GM10266 (cell line): ENCODE data around the gene SELL.
"Not testable (repeated sequence)": the region's sequence is repeated elsewhere in the genome, so short reads cannot be mapped to it uniquely, and the experiment has no call there.

ENCODE experiments used
- DNase-seq: peaks from one replicate; pipeline ENCODE4 v3.0.0; 2012; ENCODE audit errors: extremely low spot score
- TF ChIP-seq, protein P1 (sequence below): IDR thresholded peaks from 2 replicates; pipeline ENCODE4 v1.5.1; 2012; ENCODE audit warnings: mild to moderate bottlenecking, low read depth; ENCODE audit not compliant: control insufficient read depth, insufficient read depth; ENCODE audit errors: missing control alignments

The SELL gene

GRCh38 chr1:169725930-169726329 is 14.5 kb upstream of the SELL start:
- TF ChIP-seq, protein P1, sequence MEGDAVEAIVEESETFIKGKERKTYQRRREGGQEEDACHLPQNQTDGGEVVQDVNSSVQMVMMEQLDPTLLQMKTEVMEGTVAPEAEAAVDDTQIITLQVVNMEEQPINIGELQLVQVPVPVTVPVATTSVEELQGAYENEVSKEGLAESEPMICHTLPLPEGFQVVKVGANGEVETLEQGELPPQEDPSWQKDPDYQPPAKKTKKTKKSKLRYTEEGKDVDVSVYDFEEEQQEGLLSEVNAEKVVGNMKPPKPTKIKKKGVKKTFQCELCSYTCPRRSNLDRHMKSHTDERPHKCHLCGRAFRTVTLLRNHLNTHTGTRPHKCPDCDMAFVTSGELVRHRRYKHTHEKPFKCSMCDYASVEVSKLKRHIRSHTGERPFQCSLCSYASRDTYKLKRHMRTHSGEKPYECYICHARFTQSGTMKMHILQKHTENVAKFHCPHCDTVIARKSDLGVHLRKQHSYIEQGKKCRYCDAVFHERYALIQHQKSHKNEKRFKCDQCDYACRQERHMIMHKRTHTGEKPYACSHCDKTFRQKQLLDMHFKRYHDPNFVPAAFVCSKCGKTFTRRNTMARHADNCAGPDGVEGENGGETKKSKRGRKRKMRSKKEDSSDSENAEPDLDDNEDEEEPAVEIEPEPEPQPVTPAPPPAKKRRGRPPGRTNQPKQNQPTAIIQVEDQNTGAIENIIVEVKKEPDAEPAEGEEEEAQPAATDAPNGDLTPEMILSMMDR, result no peak
- DNase-seq, result no peak

DNA sequence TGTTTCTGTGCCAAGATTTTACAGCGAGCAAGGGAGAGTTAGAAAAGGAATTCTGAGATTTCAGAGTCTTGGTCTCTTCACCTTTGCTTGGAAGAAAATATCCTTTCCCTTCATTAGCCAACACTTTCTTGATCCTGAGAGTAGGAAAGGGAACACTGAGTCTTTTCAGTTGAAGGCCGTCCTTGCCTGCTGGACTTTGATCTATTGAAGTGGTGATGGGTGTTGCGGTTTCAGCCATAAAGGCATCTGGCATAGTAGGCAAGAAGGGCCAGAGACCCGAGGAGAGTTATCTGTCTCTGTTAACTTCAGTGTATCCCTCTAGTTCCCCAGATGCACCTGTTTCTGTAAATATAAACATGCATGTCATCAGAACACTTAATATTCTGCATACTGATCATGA is 12.7 kb upstream of the SELL start:
- TF ChIP-seq, protein P1, result no peak
- DNase-seq, result no peak

- no peak for DNase-seq
- TF ChIP-seq, protein P1, result no peak
Measured at GRCh38 chr1:169723763-169724162, 12.3 kb upstream of the SELL start.

- TF ChIP-seq, protein P1, result no peak
Measured at GRCh38 chr1:169722779-169723178, 11.4 kb upstream of the SELL start.

DNA sequence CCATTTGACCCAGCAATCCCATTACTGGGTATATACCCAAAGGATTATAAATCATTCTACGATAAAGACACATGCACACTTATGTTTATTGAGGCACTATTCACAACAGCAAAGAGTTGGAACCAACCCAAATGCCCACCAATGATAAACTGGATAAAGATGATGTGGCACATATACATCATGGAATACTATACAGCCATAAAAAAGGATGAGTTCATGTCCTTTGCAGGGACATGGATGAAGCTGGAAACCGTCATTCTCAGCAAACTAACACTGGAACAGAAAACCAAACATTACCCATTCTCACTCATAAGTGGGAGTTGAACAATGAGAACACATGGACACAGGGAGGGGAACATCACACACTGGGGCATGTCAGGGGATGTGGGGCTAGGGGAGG is 3.7 kb upstream of the SELL start:
- DNase-seq, result not testable (repeated sequence)

More at GRCh38 chr1:169722779-169723178, 11.4 kb upstream of the SELL start:
- DNase-seq, result no peak

- DNase-seq, result not testable (repeated sequence)
Measured at GRCh38 chr1:169713090-169713489, 1.7 kb upstream of the SELL start.

- DNase-seq, result no peak
- TF ChIP-seq, protein P1, result no peak
Measured at GRCh38 chr1:169712309-169712631, 850 bp upstream of the SELL start.

DNA sequence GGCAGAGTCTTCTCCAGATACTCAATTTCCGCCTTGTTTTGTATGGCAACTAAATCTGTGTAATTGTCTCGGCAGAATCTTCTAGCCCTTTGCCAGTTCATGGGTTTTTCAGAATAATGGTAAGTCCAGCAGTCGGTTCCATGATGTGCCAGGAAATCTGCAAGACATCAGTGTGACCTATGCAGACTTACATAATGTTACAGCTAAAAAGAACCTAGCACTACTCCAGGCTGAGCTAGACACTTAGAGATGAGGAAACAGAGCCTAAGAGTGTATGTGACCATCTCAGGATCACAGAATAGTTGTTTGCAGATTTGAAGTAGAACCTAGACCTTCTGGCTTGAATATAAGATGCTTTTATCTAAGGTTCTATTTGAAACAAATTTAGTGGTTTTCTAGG is 2.8 kb downstream of the SELL start:
- no peak for DNase-seq
- TF ChIP-seq, protein P1, result no peak
